ENCODE data around the gene PCYT2. TPM values are rescaled to one million over a fixed set of nuclear protein-coding genes. Genes with fewer than 3 reads are reported as not detected.

The PCYT2 gene
- total and polyA plus RNA-seq, 9 of the 15 experiments (the other 6 are each of a cell fraction or from before 2014, with no cell fraction given), result 0.92 to 134 (median 82.5) TPM

GRCh38 chr17:81926451-81927151 lies 15.4 kb upstream of the PCYT2 start (continued):
- no peak for TF ChIP-seq RERE (CRISPR knock-in tag; IDR thresholded peaks at IDR 0.05; ENCODE audit: borderline replicate concordance)
- TF ChIP-seq CSDE1 (IDR thresholded peaks at IDR 0.05), result no peak
- no peak for TF ChIP-seq ZNF324 (CRISPR knock-in tag; IDR thresholded peaks at IDR 0.05)
- no peak for TF ChIP-seq TRIM25 (IDR thresholded peaks at IDR 0.05; ENCODE audit: borderline replicate concordance)
- no peak for TF ChIP-seq ZNF280B (CRISPR knock-in tag; IDR thresholded peaks at IDR 0.05)
- TF ChIP-seq ETV5 (CRISPR knock-in tag; IDR thresholded peaks at IDR 0.05; ENCODE audit: low read depth), result 0 out of 2 replicates have a peak, but pooled peaks have one; percentile 16
- no peak for TF ChIP-seq SMARCB1 (IDR thresholded peaks at IDR 0.05; ENCODE audit: insufficient read length, low read depth)
- TF ChIP-seq ZBTB2 (IDR thresholded peaks at IDR 0.05), result peak; percentile 60; the same call in 1 of the 2 replicates
- no peak for TF ChIP-seq NFYB (IDR thresholded peaks at IDR 0.05; ENCODE audit: extremely low read depth, insufficient read length)
- TF ChIP-seq ZNF3 (CRISPR knock-in tag; IDR thresholded peaks at IDR 0.05), result no peak
- no peak for TF ChIP-seq POLR2H (tag; IDR thresholded peaks at IDR 0.05; ENCODE audit: low read depth)
- TF ChIP-seq DDX20 (tag; IDR thresholded peaks at IDR 0.05; ENCODE audit: low read depth), result no peak
- peak; percentile 60 for TF ChIP-seq MTA1 (IDR thresholded peaks at IDR 0.05; ENCODE audit: borderline replicate concordance)
- no peak for TF ChIP-seq ZNF668 (CRISPR knock-in tag; IDR thresholded peaks at IDR 0.05)
- peak; percentile 99 for TF ChIP-seq C11orf30 (IDR thresholded peaks at IDR 0.05; ENCODE audit: low read depth)
- TF ChIP-seq USF2 (CRISPR knock-in tag; IDR thresholded peaks at IDR 0.05), result no peak
